H1 (cell line): ENCODE measurements around the gene PLEKHG3. TPM values are rescaled to one million over a fixed set of nuclear protein-coding genes. Genes with fewer than 3 reads are reported as not detected.

Source experiments
- BACH1 ChIP-seq: IDR thresholded peaks from 2 replicates; pipeline ENCODE4 v1.6.1; 2012; ENCODE audit warnings: low read length, improper control_type of control experiment
- BCL11A ChIP-seq, 2 experiments: IDR thresholded peaks; one replicate each; pipeline ENCODE4 v1.6.1; 2011; ENCODE audit warnings: low read depth in 2 of 2, low read length in 2 of 2, mild to moderate bottlenecking in 2 of 2
- FOSL1 ChIP-seq: IDR thresholded peaks from 2 replicates; pipeline ENCODE4 v1.6.1; 2011; ENCODE audit warnings: mild to moderate bottlenecking, low read depth, low read length, moderate library complexity; ENCODE audit not compliant: insufficient read depth
- RAD21 ChIP-seq, 2 experiments: IDR thresholded peaks in 1 of 2; conservative IDR thresholded peaks in 1 of 2; 2 replicates each; pipeline ENCODE4 v1.6.1; 2011; ENCODE audit warnings: low read depth in 2 of 2, low read length in 2 of 2, improper control_type of control experiment in 1 of 2, inconsistent platforms in 1 of 2, mild to moderate bottlenecking in 1 of 2, moderate library complexity in 1 of 2
- SAP30 ChIP-seq: fragments of 300-600 bp; sonication (generic); IDR thresholded peaks from 2 replicates; pipeline ENCODE4 v1.7.1; 2012; ENCODE audit warnings: low read length, moderate library complexity, mild to moderate bottlenecking, inconsistent platforms; ENCODE audit not compliant: insufficient read depth, insufficient replicate concordance
- TAF1 ChIP-seq: IDR thresholded peaks from 2 replicates; pipeline ENCODE4 v1.6.1; 2011; ENCODE audit warnings: mild to moderate bottlenecking, low read depth, low read length
- TBP ChIP-seq: IDR thresholded peaks from 2 replicates; pipeline ENCODE4 v1.6.1; 2011; ENCODE audit warnings: low read depth, low read length, improper control_type of control experiment
- polyA plus RNA-seq, 7 experiments: library from polyadenylated mRNA; depleted of rRNA in 3 of 7; stranded (reverse) in 5 of 7; unstranded in 2 of 7; fragments of >200 nt in 5 of 7; fragments of 200-250 nt in 2 of 7; gene quantifications; 1 replicate in 5 of 7; 2 replicates in 1 of 7; 4 replicates in 1 of 7; pipeline versions ENCODE4 v1.2.1 to v1.2.3, GENCODE V29; 2011 to 2013; ENCODE audit warnings: missing spikeins in 2 of 7, mixed read lengths in 2 of 7
- total RNA-seq: library from RNA; stranded (reverse); fragmentation: NEBNext Ultra II Directional; extraction: Animal tissue kit (Norgen Biotek cat#: 25700); gene quantifications from 2 replicates; pipeline ENCODE4 v1.2.1, GENCODE V29; 2021

Gene PLEKHG3
- total and polyA plus RNA-seq, 2 of the 8 experiments (the other 6 are each of a cell fraction or from before 2014, with no cell fraction given): 43.4 to 90.6 TPM

DNA sequence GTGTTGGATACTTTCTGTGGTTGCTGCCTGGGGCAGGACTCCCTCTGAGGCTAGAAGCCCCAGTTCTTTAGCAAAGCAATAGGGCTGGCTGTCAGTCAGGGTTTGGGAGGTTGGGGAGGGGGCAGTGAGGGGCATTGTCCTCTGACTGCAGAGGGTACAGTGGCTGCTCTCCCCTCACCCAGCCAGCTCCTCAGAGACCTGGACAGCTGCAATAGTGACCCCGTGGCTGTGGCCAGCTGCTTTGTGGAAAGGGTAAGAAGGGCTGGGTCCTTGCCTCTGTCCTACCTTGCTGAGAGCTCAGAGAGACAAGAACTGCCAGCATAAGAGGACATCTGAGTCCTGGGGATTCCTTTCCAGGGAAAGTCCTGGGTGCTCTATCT, 25.8 kb downstream of the PLEKHG3 start (continued):
- TF ChIP-seq RAD21 (IDR thresholded peaks at IDR 0.05 in 1 of 2, conservative IDR thresholded peaks at IDR 0.05 in 1 of 2; ENCODE audit: low read depth in 2 of 2, low read length in 2 of 2): no peak
- TF ChIP-seq TBP: no peak
- TF ChIP-seq BACH1: no peak
- TF ChIP-seq SAP30: no peak
- TF ChIP-seq TAF1: no peak
- TF ChIP-seq FOSL1: no peak
- TF ChIP-seq BCL11A (IDR thresholded peaks at IDR 0.05; ENCODE audit: low read depth in 2 of 2, low read length in 2 of 2): no peak
- TF ChIP-seq, all 59 proteins: peak for 0
